ENCODE data around the gene NUBPL.

NUBPL gene

DNA sequence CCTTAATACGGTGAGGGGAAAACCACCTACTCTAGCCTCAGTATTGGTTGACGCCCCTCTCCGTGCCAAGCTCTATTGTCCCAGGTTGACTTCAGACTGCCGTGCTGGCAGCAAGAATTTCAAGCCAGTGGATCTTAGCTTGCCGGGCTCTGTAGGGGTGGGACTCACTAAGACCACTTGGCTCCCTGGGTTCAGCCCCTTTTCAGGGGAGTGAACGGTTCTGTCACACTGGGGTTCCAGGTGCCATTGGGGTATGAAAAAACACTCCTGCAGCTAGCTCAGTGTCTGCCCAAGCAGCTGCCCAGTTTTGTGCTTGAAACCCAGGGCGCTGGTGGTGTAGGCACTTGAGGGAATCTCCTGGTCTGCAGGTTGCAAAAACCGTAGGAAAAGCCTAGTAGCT, 107.1 kb downstream of the NUBPL start:
- DNase-seq (ENCODE audit: low read depth) = no peak
- TF ChIP-seq CTCF (conservative IDR thresholded peaks at IDR 0.05; ENCODE audit: low read length) = no peak
- H3K4me3 ChIP-seq (ENCODE audit: low read length) = no peak overlapping the region

DNA sequence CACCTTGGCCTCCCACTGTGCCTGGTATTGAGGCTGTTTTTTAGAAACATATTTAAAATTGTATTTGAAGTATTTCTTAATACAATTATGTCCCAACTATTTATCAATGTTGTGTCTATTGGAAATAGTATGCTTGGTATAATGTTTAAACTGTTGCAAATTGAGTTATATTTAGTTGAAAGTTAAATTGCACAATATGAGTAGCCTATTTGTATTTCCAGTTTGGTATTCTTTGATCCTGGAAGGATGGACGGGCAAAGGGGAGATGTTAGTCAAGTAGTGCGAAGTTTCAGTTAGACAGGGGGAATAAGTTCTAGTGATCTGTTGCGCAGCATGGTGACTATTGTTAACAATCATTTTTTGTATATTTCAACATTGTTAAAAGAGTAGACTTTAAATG, 111.5 kb downstream of the NUBPL start:
- H3K4me3 ChIP-seq (ENCODE audit: low read length) = no peak overlapping the region
- DNase-seq (ENCODE audit: low read depth) = no peak
- TF ChIP-seq CTCF (conservative IDR thresholded peaks at IDR 0.05; ENCODE audit: low read length) = no peak

DNA sequence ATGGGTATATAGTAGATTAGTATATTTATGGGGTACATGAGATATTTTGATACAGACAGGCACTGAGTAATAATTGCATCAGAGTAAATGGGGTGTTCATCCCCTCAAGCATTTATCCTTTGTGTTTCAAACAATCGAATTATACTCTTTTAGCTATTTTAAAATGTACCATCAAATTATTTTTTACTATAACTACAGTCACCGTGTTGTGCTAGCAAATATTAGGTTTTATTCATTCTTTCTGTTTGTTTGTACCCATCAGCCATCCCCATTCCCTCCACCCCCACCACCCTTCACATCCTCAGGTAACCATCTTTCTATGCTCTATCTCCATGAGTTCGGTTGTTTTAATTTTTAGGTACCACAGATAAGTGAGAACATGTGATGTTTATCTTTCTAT, 115.8 kb downstream of the NUBPL start:
- no peak for TF ChIP-seq CTCF (conservative IDR thresholded peaks at IDR 0.05; ENCODE audit: low read length)

GRCh38 chr14:31677630-31678029, 116.4 kb downstream of the NUBPL start:
- DNase-seq (ENCODE audit: low read depth) = no peak
- TF ChIP-seq CTCF (conservative IDR thresholded peaks at IDR 0.05; ENCODE audit: low read length) = no peak
- no peak overlapping the region for H3K4me3 ChIP-seq (ENCODE audit: low read length)

More for the DNA sequence above, 115.8 kb downstream of the NUBPL start:
- no peak for DNase-seq (ENCODE audit: low read depth)
- no peak overlapping the region for H3K4me3 ChIP-seq (ENCODE audit: low read length)

DNA sequence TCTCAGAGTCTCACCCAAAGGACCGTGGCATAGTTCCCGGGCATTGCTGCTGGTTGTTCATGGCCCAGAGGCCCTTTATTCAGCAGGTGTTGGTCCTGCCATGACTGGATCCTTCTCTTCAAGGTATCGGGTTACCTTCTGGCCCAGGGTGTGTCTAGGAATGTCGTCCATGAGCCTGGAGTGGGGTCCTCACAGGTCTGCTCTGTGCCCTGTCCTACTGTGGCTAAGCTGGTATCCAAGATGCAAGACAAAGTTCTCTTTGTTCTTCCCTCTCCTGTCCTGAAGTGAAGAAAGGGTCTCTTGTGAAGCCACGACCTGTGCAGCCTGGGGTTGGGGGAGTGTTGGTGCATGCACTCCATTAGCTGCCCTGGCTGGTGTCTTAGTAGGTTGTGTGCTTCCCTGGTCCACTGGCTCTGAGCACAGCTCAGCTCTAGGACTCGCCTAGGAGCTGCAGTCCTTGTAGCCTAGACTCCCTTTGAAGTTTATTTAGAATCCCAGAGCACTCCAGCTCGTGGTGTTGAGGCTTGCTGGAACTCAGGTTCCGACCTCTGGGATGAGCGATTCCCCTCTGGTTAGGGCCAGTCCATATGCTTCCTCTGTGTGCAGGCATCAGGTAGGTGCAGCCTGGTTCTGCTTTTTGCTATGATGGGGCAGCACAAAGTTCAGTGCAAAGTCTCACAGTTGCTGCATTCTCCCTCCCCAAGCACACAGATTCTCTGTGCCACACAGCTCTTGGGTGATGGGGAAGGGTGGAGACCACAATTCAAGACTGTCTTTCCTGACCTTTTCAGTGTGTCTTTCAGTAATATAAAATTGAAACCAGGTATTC, 117.4 kb downstream of the NUBPL start:
- TF ChIP-seq CTCF (conservative IDR thresholded peaks at IDR 0.05; ENCODE audit: low read length) = no peak
- no peak for DNase-seq (ENCODE audit: low read depth)
- H3K4me3 ChIP-seq (ENCODE audit: low read length) = no peak overlapping the region

- no peak for TF ChIP-seq CTCF (conservative IDR thresholded peaks at IDR 0.05; ENCODE audit: low read length)
- no peak for DNase-seq (ENCODE audit: low read depth)
- H3K4me3 ChIP-seq (ENCODE audit: low read length) = no peak overlapping the region
Measured at GRCh38 chr14:31682768-31683167, 121.6 kb downstream of the NUBPL start.

DNA sequence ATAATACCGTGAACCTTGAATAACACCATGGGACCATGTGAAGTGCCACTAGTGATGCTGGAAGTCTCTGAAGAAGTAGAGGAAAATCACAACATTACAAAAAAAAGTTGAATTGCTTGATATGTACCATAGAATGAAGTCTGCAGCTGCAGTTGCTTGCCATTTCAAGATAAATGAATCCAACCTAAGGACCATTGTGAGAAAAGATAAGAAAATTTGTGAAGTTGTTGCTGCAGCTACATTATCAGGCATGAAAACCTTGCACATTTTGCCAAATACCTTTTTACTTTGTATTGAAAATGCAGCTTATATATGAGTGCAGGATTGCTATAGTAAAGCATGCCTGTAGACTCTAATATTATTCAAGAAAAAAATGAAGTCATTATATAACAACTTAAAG, 126.5 kb downstream of the NUBPL start:
- H3K4me3 ChIP-seq (ENCODE audit: low read length) = no peak overlapping the region
- no peak for TF ChIP-seq CTCF (conservative IDR thresholded peaks at IDR 0.05; ENCODE audit: low read length)
- no peak for DNase-seq (ENCODE audit: low read depth)

Measured in AG10803 (cell line).